CD1c-positive myeloid dendritic cell (primary cell): ENCODE data around the gene PCDHA7.
"Not testable (repeated sequence)": the region's sequence is repeated elsewhere in the genome, so short reads cannot be mapped to it uniquely, and the experiment has no call there.

Experiments used
- DNase-seq: peaks from one replicate; pipeline ENCODE4 v3.0.0-alpha.2; 2016; ENCODE audit errors: extremely low spot score

The PCDHA7 gene

DNA sequence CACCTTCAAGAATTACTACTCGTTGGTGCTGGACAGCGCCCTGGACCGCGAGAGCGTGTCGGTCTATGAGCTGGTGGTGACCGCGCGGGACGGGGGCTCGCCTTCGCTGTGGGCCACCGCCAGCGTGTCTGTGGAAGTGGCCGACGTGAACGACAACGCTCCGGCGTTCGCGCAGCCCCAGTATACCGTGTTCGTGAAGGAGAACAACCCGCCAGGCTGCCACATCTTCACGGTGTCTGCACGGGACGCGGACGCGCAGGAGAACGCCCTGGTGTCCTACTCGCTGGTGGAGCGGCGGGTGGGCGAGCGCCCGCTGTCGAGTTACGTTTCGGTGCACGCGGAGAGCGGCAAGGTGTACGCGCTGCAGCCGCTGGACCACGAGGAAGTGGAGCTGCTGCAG, 11.1 kb upstream of the PCDHA7 start:
- not testable (repeated sequence) for DNase-seq

DNA sequence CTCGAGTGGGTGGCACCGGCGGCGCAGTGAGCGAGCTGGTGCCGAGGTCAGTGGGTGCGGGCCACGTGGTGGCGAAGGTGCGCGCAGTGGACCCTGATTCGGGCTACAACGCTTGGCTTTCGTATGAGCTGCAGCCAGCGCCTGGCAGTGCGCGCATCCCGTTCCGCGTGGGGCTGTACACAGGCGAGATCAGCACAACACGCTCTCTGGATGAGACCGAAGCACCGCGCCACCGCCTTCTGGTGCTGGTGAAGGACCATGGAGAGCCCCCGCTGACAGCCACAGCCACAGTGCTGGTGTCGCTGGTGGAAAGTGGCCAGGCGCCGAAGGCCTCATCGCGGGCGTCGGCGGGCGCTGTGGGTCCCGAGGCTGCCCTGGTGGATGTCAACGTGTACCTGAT, 10.6 kb upstream of the PCDHA7 start:
- no peak for DNase-seq

DNA sequence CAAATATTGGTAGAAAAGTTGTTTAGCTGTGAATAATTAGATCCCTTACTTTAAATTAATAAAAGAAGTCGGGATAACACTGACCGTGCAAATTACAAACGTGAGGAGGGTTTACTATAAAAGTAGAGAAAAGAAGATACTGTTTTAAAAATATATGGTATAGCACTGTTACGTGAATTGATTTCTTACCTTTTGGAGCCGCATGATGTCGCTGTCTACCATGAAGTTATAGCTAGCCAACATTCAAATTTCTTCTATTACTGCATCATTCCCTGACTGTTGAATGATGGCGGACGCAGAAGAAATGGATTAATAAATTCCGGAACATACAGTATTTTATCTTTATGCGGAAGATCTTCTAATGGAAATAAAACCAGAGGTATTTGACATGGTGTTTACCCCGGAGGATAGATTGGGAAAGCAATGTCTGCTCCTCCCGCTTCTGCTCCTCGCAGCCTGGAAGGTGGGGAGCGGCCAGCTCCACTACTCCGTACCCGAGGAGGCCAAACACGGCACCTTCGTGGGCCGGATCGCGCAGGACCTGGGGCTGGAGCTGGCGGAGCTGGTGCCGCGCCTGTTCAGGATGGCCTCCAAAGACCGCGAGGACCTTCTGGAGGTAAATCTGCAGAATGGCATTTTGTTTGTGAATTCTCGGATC, 6.2 kb upstream of the PCDHA7 start, which contains the start of gene PCDHA6:
TSS of gene PCDHA6 (plus strand) at position 257 of the 658 bp plus-strand sequence. CDS start at position 389, 132 bp downstream.
- no peak for DNase-seq

DNA sequence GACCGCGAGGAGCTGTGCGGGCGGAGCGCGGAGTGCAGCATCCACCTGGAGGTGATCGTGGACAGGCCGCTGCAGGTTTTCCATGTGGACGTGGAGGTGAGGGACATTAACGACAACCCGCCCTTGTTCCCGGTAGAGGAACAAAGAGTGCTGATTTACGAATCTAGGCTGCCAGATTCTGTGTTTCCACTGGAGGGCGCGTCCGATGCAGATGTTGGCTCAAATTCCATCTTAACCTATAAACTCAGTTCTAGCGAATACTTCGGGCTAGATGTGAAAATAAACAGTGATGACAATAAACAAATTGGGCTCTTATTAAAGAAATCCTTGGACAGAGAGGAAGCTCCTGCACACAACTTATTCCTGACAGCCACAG, 5.7 kb upstream of the PCDHA7 start:
- DNase-seq, result no peak

DNA sequence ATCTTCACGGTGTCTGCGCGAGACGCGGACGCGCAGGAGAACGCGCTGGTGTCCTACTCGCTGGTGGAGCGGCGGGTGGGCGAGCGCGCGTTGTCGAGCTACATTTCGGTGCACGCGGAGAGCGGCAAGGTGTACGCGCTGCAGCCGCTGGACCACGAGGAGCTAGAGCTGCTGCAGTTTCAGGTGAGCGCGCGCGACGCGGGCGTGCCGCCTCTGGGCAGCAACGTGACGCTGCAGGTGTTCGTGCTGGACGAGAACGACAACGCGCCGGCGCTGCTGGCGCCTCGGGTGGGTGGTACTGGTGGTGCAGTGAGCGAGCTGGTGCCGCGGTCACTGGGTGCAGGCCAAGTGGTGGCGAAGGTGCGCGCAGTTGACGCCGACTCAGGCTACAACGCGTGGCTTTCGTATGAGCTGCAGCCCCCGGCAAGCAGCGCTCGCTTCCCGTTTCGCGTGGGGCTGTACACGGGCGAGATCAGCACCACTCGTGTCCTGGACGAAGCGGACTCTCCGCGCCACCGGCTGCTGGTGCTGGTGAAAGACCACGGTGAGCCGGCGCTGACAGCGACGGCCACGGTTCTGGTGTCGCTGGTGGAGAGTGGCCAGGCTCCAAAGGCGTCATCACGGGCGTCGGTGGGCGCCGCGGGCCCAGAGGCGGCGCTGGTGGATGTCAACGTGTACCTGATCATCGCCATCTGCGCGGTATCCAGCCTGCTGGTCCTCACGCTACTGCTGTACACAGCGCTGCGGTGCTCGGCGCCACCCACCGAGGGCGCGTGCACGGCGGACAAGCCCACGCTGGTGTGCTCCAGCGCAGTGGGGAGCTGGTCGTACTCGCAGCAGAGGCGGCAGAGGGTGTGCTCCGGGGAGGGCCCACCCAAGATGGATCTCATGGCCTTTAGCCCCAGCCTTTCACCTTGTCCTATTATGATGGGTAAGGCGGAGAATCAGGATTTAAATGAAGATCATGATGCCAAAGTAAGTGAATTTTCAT, 4.3 kb upstream of the PCDHA7 start:
- not testable (repeated sequence) for DNase-seq

DNA sequence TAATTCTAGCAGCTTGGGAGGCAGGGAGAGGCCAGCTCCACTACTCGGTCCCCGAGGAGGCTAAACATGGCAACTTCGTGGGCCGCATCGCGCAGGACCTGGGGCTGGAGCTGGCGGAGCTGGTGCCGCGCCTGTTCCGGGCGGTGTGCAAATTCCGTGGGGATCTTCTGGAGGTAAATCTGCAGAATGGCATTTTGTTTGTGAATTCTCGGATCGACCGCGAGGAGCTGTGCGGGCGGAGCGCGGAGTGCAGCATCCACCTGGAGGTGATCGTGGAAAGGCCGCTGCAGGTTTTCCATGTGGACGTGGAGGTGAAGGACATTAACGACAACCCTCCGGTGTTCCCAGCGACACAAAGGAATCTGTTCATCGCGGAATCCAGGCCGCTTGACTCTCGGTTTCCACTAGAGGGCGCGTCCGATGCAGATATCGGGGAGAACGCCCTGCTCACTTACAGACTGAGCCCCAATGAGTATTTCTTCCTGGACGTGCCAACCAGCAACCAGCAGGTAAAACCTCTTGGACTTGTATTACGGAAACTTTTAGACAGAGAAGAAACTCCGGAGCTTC, 455 bp downstream of the PCDHA7 start:
- DNase-seq, result not testable (repeated sequence)

DNA sequence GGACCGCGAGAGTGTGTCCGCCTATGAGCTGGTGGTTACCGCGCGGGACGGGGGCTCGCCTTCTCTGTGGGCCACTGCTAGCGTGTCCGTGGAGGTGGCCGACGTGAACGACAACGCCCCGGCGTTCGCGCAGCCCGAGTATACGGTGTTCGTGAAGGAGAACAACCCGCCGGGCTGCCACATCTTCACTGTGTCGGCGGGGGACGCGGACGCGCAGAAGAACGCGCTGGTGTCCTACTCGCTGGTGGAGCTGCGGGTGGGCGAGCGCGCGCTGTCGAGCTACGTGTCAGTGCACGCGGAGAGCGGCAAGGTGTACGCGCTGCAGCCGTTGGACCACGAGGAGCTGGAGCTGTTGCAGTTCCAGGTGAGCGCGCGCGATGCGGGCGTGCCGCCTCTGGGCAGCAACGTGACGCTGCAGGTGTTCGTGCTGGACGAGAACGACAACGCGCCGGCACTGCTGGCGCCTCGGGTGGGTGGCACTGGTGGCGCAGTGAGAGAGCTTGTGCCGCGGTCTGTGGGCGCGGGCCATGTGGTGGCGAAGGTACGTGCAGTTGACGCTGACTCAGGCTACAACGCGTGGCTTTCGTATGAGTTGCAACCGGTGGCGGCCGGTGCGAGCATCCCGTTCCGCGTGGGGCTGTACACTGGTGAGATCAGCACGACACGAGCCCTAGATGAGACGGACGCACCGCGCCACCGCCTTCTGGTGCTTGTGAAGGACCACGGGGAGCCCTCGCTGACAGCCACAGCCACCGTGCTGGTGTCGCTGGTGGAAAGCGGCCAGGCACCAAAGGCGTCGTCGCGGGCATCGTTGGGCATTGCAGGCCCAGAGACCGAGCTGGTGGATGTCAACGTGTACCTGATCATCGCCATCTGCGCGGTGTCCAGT, 1.8 kb downstream of the PCDHA7 start:
- DNase-seq, result no peak

DNA sequence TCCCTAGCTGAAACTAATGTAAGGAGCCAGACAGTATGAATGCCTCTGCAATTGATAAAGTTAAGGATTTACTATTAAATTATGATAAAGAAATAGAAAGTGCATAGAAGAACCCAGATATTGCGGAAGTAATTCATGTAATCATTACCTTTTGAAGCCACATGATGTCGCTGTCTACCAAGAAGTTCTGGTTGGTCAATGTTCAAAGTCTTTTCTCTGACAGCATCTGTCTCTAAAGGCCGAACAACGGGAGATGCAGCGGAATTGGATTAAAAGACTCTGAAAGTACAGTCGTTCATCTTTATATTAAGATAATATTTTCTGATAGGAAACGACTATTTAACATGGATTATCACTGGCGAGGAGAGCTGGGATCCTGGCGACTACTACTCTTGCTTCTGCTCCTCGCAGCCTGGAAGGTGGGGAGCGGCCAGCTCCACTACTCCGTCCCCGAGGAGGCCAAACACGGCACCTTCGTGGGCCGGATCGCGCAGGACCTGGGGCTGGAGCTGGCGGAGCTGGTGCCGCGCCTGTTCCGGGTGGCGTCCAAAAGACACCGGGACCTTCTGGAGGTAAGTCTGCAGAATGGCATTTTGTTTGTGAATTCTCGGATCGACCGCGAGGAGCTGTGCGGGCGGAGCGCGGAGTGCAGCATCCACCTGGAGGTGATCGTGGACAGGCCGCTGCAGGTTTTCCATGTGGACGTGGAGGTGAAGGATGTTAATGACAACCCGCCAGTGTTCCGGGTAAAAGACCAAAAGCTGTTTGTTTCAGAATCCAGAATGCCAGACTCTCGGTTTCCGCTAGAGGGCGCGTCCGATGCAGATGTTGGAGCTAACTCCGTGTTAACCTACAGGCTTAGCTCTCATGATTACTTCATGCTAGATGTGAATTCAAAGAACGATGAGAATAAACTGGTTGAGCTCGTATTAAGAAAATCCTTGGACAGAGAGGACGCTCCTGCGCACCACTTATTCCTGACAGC, 7.2 kb downstream of the PCDHA7 start, which contains the start of gene PCDHA8:
TSS of gene PCDHA8 (plus strand) at position 210 of the 985 bp plus-strand sequence. CDS start at position 345, 135 bp downstream.
- DNase-seq, result no peak

DNA sequence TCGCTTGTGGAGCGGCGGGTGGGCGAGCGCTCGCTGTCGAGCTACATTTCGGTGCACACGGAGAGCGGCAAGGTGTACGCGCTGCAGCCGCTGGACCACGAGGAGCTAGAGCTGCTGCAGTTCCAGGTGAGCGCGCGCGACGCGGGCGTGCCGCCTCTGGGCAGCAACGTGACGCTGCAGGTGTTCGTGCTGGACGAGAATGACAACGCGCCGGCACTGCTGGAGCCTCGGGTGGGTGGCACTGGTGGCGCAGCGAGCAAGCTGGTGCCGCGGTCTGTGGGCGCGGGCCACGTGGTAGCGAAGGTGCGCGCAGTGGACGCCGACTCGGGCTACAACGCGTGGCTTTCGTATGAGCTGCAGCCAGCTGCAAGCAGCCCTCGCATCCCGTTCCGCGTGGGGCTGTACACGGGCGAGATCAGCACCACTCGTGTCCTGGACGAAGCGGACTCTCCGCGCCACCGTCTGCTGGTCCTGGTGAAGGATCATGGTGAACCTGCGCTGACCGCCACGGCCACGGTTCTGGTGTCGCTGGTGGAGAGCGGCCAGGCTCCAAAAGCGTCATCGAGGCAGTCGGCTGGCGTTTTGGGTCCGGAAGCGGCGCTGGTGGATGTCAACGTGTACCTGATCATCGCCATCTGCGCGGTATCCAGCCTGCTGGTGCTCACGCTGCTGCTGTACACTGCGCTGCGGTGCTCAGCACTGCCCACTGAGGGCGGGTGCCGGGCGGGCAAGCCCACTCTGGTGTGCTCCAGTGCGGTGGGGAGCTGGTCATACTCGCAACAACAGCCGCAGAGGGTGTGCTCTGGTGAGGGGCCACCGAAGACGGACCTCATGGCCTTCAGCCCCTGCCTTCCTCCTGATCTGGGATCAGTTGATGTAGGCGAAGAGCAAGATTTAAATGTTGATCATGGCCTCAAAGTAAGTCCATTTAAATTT, 9.0 kb downstream of the PCDHA7 start:
- DNase-seq, result no peak

DNA sequence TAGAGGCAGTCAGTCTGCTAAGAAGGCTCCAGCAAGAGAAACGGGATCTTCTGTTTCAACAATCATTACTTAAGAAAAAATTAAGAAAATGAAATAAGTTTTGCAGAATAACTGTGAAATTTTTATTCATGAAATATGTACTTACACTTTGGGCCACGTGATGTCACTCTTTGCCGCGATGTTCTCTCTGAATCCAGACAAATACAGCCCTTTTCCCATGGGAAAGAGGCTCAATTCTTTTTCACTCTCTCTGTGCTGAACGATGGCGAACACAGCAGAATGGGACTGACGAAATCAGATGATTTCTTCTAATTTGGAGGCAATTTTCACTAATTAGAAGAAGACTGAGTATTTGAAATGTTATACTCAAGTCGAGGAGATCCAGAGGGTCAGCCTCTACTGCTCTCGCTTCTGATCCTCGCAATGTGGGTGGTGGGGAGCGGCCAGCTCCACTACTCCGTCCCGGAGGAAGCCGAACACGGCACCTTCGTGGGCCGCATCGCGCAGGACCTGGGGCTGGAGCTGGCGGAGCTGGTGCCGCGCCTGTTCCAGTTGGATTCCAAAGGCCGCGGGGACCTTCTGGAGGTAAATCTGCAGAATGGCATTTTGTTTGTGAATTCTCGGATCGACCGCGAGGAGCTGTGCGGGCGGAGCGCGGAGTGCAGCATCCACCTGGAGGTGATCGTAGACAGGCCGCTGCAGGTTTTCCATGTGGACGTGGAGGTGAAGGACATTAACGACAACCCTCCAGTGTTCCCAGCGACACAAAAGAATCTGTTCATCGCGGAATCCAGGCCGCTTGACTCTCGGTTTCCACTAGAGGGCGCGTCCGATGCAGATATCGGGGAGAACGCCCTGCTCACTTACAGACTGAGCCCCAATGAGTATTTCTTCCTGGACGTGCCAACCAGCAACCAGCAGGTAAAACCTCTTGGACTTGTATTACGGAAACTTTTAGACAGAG, 14.4 kb downstream of the PCDHA7 start, which contains the start of gene PCDHA9:
TSS of gene PCDHA9 (plus strand) at position 244 of the 964 bp plus-strand sequence. CDS start at position 358, 114 bp downstream.
- DNase-seq, result not testable (repeated sequence)

DNA sequence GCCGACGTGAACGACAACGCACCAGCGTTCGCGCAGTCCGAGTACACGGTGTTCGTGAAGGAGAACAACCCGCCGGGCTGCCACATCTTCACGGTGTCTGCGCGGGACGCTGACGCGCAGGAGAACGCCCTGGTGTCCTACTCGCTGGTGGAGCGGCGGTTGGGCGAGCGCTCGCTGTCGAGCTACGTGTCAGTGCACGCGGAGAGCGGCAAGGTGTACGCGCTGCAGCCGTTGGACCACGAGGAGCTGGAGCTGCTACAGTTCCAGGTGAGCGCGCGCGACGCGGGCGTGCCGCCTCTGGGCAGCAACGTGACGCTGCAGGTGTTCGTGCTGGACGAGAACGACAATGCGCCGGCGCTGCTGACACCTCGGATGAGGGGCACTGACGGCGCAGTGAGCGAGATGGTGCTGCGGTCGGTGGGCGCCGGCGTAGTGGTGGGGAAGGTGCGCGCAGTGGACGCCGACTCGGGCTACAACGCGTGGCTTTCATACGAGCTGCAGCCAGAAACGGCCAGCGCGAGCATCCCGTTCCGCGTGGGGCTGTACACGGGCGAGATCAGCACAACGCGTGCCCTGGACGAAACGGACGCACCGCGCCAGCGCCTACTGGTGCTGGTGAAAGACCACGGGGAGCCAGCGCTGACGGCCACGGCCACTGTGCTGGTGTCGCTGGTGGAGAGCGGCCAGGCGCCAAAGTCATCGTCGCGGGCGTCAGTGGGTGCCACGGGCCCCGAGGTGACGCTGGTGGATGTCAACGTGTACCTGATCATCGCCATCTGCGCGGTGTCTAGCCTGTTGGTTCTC, 16.0 kb downstream of the PCDHA7 start:
- not testable (repeated sequence) for DNase-seq

DNA sequence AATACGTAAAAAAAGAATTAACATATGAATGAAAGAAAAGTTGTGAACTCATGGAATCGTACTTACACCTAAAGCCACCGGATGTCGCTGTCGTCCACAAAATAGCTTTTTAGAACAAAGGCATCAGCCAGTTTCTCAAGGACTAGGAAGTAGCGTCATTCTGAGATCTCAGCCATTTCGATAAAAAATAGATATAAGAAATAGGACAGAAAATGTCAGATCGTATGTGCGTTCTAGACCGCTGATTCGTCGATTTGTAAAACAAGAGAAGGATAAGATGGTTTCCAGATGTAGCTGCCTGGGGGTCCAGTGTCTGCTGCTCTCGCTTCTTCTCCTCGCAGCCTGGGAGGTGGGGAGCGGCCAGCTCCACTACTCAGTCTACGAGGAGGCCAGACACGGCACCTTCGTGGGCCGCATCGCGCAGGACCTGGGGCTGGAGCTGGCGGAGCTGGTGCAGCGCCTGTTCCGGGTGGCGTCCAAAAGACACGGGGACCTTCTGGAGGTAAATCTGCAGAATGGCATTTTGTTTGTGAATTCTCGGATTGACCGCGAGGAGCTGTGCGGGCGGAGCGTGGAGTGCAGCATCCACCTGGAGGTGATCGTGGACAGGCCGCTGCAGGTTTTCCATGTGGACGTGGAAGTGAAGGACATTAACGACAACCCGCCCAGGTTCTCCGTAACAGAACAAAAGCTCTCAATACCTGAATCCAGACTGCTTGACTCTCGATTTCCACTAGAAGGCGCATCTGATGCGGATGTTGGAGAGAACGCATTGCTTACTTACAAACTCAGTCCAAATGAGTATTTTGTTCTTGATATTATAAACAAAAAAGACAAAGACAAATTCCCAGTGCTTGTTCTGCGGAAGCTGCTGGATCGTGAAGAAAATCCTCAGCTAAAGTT, 22.0 kb downstream of the PCDHA7 start, which contains the start of gene PCDHA10:
TSS of gene PCDHA10 (plus strand) at position 126 of the 903 bp plus-strand sequence. CDS start at position 278, 152 bp downstream.
- DNase-seq, result no peak

DNA sequence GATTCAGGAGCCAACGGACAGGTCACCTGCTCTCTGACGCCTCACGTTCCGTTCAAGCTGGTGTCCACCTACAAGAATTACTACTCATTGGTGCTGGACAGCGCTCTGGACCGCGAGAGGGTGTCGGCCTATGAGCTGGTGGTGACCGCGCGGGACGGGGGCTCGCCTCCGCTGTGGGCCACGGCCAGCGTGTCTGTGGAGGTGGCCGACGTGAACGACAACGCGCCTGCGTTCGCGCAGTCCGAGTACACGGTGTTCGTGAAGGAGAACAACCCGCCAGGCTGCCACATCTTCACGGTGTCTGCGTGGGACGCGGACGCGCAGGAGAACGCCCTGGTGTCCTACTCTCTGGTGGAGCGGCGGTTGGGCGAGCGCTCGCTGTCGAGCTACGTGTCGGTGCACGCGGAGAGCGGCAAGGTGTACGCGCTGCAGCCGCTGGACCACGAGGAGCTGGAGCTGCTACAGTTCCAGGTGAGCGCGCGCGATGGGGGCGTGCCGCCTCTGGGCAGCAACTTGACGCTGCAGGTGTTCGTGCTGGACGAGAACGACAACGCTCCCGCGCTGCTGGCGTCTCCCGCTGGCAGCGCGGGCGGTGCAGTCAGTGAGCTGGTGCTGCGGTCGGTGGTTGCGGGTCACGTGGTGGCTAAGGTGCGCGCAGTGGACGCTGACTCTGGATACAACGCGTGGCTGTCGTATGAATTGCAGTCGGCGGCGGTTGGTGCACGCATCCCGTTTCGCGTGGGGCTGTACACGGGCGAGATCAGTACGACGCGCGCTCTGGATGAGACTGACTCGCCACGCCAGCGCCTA, 23.3 kb downstream of the PCDHA7 start:
- no peak for DNase-seq

DNA sequence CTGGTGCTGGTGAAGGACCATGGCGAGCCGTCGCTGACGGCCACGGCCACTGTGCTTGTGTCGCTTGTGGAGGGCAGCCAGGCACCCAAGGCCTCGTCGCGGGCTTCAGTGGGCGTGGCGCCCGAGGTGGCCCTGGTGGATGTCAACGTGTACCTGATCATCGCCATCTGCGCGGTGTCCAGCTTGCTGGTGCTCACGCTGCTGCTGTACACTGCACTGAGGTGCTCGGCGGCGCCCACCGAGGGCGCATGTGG, 23.8 kb downstream of the PCDHA7 start:
- no peak for DNase-seq
